LHCN-M2 (cell line): ENCODE results near the gene COL1A2. TPM values are rescaled to one million over a fixed set of nuclear protein-coding genes. Genes with fewer than 3 reads are reported as not detected.

Source experiments
- total RNA-seq: library from RNA; depleted of rRNA; stranded (reverse); fragments of >200 nt; gene quantifications from 2 replicates; pipeline ENCODE4 v1.2.3, GENCODE V29; 2014; rRNA removed

Gene COL1A2
- total RNA-seq, 1 experiment from 2014 or later: 808 TPM

Other genes starting within 250 kb of the COL1A2 start
- gene CASD1, start 114.9 kb downstream of the COL1A2 start, total RNA-seq: 36.9 and 42.0 TPM in 2 replicates